ENCODE measurements around the gene ASPG.

GRCh38 chr14:104113631-104114420, 28.3 kb downstream of the ASPG start:
- TF ChIP-seq ZFP30 (CRISPR knock-in tag; IDR thresholded peaks at IDR 0.05) (no peak), ZNF565 (CRISPR knock-in tag; conservative IDR thresholded peaks at IDR 0.05; ENCODE audit: low read depth) (no peak), TSHZ2 (CRISPR knock-in tag; IDR thresholded peaks at IDR 0.05) (no peak), ZNF8 (CRISPR knock-in tag; IDR thresholded peaks at IDR 0.05) (no peak), ARNTL (CRISPR knock-in tag; IDR thresholded peaks at IDR 0.05; ENCODE audit: borderline replicate concordance, low read depth) (no peak), RARB (CRISPR knock-in tag; IDR thresholded peaks at IDR 0.05) (no peak), OSR1 (CRISPR knock-in tag; IDR thresholded peaks at IDR 0.05) (no peak), BACH2 (CRISPR knock-in tag; IDR thresholded peaks at IDR 0.05; ENCODE audit: borderline replicate concordance) (no peak), PPARA (CRISPR knock-in tag; IDR thresholded peaks at IDR 0.05; ENCODE audit: borderline replicate concordance) (no peak), ZC3H10 (CRISPR knock-in tag; IDR thresholded peaks at IDR 0.05) (no peak), CSDC2 (CRISPR knock-in tag; IDR thresholded peaks at IDR 0.05) (no peak)
- TF ChIP-seq, protein P1, sequence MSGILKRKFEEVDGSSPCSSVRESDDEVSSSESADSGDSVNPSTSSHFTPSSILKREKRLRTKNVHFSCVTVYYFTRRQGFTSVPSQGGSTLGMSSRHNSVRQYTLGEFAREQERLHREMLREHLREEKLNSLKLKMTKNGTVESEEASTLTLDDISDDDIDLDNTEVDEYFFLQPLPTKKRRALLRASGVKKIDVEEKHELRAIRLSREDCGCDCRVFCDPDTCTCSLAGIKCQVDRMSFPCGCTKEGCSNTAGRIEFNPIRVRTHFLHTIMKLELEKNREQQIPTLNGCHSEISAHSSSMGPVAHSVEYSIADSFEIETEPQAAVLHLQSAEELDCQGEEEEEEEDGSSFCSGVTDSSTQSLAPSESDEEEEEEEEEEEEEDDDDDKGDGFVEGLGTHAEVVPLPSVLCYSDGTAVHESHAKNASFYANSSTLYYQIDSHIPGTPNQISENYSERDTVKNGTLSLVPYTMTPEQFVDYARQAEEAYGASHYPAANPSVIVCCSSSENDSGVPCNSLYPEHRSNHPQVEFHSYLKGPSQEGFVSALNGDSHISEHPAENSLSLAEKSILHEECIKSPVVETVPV (CRISPR knock-in tag; IDR thresholded peaks at IDR 0.05) = no peak
- TF ChIP-seq, protein P2, sequence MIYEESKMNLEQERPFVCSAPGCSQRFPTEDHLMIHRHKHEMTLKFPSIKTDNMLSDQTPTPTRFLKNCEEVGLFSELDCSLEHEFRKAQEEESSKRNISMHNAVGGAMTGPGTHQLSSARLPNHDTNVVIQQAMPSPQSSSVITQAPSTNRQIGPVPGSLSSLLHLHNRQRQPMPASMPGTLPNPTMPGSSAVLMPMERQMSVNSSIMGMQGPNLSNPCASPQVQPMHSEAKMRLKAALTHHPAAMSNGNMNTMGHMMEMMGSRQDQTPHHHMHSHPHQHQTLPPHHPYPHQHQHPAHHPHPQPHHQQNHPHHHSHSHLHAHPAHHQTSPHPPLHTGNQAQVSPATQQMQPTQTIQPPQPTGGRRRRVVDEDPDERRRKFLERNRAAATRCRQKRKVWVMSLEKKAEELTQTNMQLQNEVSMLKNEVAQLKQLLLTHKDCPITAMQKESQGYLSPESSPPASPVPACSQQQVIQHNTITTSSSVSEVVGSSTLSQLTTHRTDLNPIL (CRISPR knock-in tag; IDR thresholded peaks at IDR 0.05; ENCODE audit: low read depth) = no peak
